Measurements from ENCODE around the gene TMEM244. TPM values are rescaled to one million over a fixed set of nuclear protein-coding genes. Genes with fewer than 3 reads are reported as not detected.

Gene TMEM244
- total and polyA plus RNA-seq, 2 donors (not counting 3 experiments of a cell fraction or from before 2014, with no cell fraction given), result not detected

GRCh38 chr6:129859524-129859923 is 1.6 kb downstream of the TMEM244 start:
- dilution Hi-C loops (cut with MboI; ENCODE audit: extremely low pct_ligation_motif_present, low sequenced_read_pairs) (no loop called here), intact Hi-C loops (cut with micrococcal nuclease) (no loop called here)
- Histone ChIP-seq H4K20me1 (replicated peaks; ENCODE audit: control insufficient read depth, extremely low read depth, insufficient read depth, low read length) (no peaks in the 10 kb centered on the region), H3K9me3 (replicated peaks; ENCODE audit: control insufficient read depth, insufficient read depth, low read length) (no peaks in the 10 kb centered on the region), H3K4me1 (ENCODE audit: control insufficient read depth, extremely low read depth, insufficient read depth, low read length) (peaks cover 3% of the 10 kb centered on the region), H3K4me3 (replicated peaks in 1 of 3; ENCODE audit: insufficient read depth in 1 of 3, low read depth in 1 of 3, low read length in 3 of 3) (no peak overlapping the region), H3K36me3 (ENCODE audit: control insufficient read depth in 2 of 2, extremely low read depth in 1 of 2, insufficient read depth in 2 of 2, low read length in 2 of 2) (no peaks in the 10 kb centered on the region), H3K4me2 (ENCODE audit: insufficient read depth, low read length) (no peak overlapping the region), H3K79me2 (ENCODE audit: control insufficient read depth, insufficient read depth, low read length) (no peaks in the 10 kb centered on the region), H3K27me3 (ENCODE audit: control insufficient read depth in 2 of 2, insufficient read depth in 2 of 2, low read length in 2 of 2) (no peaks in the 10 kb centered on the region), H3K9ac (replicated peaks; ENCODE audit: extremely low read depth, insufficient read depth, low read length) (no peak overlapping the region), H2AFZ (ENCODE audit: low read depth, low read length) (no peak overlapping the region), H3K27ac (ENCODE audit: insufficient read depth, low read depth, low read length) (no peak overlapping the region), H3K9me1 (replicated peaks; ENCODE audit: control insufficient read depth, extremely low read depth, insufficient read depth, low read length) (no peaks in the 10 kb centered on the region)
- BruUV-seq (replicated peaks), result no TSS peak
- TF ChIP-seq MYC (IDR thresholded peaks at IDR 0.05; ENCODE audit: low read depth, low read length), result no peak
- TF ChIP-seq CTCF (IDR thresholded peaks at IDR 0.05; ENCODE audit: extremely low read depth in 1 of 2, insufficient read depth in 1 of 2, low read depth in 1 of 2, low read length in 2 of 2), result no peak
- no peak for TF ChIP-seq MAX (IDR thresholded peaks at IDR 0.05; ENCODE audit: insufficient read depth, insufficient read length)
- TF ChIP-seq POLR2A (IDR thresholded peaks at IDR 0.05; ENCODE audit: low read depth, low read length), result no peak
- FAIRE-seq (no peak), DNase-seq (ENCODE audit: low read depth, low spot score) (no peak)
- CTCF ChIA-PET, result no interaction called here
- POLR2A ChIA-PET, result no interaction called here

- intact Hi-C loops (cut with micrococcal nuclease) (no loop called here), dilution Hi-C loops (cut with MboI; ENCODE audit: extremely low pct_ligation_motif_present, low sequenced_read_pairs) (no loop called here)
- Histone ChIP-seq H3K4me1 (ENCODE audit: control insufficient read depth, extremely low read depth, insufficient read depth, low read length) (peaks cover 15% of the 10 kb centered on the region), H3K36me3 (ENCODE audit: control insufficient read depth in 2 of 2, extremely low read depth in 1 of 2, insufficient read depth in 2 of 2, low read length in 2 of 2) (no peaks in the 10 kb centered on the region), H3K79me2 (ENCODE audit: control insufficient read depth, insufficient read depth, low read length) (no peaks in the 10 kb centered on the region), H3K4me3 (replicated peaks in 1 of 3; ENCODE audit: insufficient read depth in 1 of 3, low read depth in 1 of 3, low read length in 3 of 3) (no peak overlapping the region), H3K27ac (ENCODE audit: insufficient read depth, low read depth, low read length) (no peak overlapping the region), H2AFZ (ENCODE audit: low read depth, low read length) (no peak overlapping the region), H3K27me3 (ENCODE audit: control insufficient read depth in 2 of 2, insufficient read depth in 2 of 2, low read length in 2 of 2) (no peaks in the 10 kb centered on the region), H3K9ac (replicated peaks; ENCODE audit: extremely low read depth, insufficient read depth, low read length) (no peak overlapping the region), H3K4me2 (ENCODE audit: insufficient read depth, low read length) (no peak overlapping the region), H3K9me1 (replicated peaks; ENCODE audit: control insufficient read depth, extremely low read depth, insufficient read depth, low read length) (no peaks in the 10 kb centered on the region), H4K20me1 (replicated peaks; ENCODE audit: control insufficient read depth, extremely low read depth, insufficient read depth, low read length) (no peaks in the 10 kb centered on the region), H3K9me3 (replicated peaks; ENCODE audit: control insufficient read depth, insufficient read depth, low read length) (no peaks in the 10 kb centered on the region)
- FAIRE-seq, result no peak
- BruUV-seq (replicated peaks), result no TSS peak
- TF ChIP-seq POLR2AphosphoS5 (IDR thresholded peaks at IDR 0.05; ENCODE audit: insufficient read depth, low read depth, low read length) (no peak), JUN (IDR thresholded peaks at IDR 0.05; ENCODE audit: borderline replicate concordance, insufficient read depth, insufficient read length, low read depth) (no peak), GATA2 (IDR thresholded peaks at IDR 0.05; ENCODE audit: insufficient read depth, insufficient read length, low read depth, low read length) (no peak), MAX (IDR thresholded peaks at IDR 0.05; ENCODE audit: insufficient read depth, insufficient read length) (no peak), FOS (IDR thresholded peaks at IDR 0.05; ENCODE audit: borderline replicate concordance, insufficient read depth, low read length) (no peak), EZH2 (IDR thresholded peaks at IDR 0.05; ENCODE audit: borderline replicate concordance, low read depth, low read length, severe bottlenecking) (no peak), POLR2A (IDR thresholded peaks at IDR 0.05; ENCODE audit: low read depth, low read length) (no peak), CTCF (IDR thresholded peaks at IDR 0.05; ENCODE audit: extremely low read depth in 1 of 2, insufficient read depth in 1 of 2, low read depth in 1 of 2, low read length in 2 of 2) (no peak), MYC (IDR thresholded peaks at IDR 0.05; ENCODE audit: low read depth, low read length) (no peak)
- POLR2A ChIA-PET, result no interaction called here
- CTCF ChIA-PET, result no interaction called here
- DNase-seq (ENCODE audit: low read depth, low spot score), result no peak
These were observed 3.3 kb downstream of the TMEM244 start for GRCh38 chr6:129857838-129858237.

All from endothelial cell of umbilical vein (primary cell).